WTC11 (cell line): Measurements from ENCODE around the gene TTYH1.

Source experiments
- TF ChIP-seq, protein P1 (sequence below): sonication (generic); formaldehyde crosslinking; IDR thresholded peaks from 2 replicates; pipeline ENCODE4 v1.8.1; 2022; ENCODE audit warnings: missing genetic modification reagents, borderline replicate concordance
- TF ChIP-seq, protein P2 (sequence below): fragments of 200-600 bp; IDR thresholded peaks from 2 replicates; pipeline ENCODE4 v1.8.0; 2022; ENCODE audit warnings: antibody characterized with exemption

DNA sequence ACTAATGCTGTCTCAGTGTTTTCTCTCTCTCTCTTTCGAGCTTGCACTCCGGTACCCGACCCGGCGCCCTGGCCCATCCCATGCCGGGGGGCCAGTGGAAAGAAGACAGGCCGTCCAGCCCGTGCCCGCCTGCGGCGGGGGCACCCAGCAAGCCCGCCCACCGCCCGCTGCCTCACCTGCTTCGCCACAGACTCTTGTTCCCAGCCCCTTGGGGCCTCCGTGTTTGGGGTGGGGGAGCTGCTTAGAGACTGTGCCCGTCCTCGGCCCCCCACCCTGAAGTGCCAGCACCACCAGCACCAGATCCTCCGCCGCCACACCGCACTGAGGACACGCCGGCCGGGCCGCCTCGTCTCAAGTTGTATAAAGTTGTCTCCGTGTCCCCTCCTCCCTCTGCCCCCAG is 45.9 kb downstream of the TTYH1 start:
- TF ChIP-seq, protein P1, sequence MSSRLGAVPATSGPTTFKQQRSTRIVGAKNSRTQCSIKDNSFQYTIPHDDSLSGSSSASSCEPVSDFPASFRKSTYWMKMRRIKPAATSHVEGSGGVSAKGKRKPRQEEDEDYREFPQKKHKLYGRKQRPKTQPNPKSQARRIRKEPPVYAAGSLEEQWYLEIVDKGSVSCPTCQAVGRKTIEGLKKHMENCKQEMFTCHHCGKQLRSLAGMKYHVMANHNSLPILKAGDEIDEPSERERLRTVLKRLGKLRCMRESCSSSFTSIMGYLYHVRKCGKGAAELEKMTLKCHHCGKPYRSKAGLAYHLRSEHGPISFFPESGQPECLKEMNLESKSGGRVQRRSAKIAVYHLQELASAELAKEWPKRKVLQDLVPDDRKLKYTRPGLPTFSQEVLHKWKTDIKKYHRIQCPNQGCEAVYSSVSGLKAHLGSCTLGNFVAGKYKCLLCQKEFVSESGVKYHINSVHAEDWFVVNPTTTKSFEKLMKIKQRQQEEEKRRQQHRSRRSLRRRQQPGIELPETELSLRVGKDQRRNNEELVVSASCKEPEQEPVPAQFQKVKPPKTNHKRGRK, result no peak
- TF ChIP-seq, protein P2, sequence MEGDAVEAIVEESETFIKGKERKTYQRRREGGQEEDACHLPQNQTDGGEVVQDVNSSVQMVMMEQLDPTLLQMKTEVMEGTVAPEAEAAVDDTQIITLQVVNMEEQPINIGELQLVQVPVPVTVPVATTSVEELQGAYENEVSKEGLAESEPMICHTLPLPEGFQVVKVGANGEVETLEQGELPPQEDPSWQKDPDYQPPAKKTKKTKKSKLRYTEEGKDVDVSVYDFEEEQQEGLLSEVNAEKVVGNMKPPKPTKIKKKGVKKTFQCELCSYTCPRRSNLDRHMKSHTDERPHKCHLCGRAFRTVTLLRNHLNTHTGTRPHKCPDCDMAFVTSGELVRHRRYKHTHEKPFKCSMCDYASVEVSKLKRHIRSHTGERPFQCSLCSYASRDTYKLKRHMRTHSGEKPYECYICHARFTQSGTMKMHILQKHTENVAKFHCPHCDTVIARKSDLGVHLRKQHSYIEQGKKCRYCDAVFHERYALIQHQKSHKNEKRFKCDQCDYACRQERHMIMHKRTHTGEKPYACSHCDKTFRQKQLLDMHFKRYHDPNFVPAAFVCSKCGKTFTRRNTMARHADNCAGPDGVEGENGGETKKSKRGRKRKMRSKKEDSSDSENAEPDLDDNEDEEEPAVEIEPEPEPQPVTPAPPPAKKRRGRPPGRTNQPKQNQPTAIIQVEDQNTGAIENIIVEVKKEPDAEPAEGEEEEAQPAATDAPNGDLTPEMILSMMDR, result no peak
